HG03521 (cell line): ENCODE measurements around the gene BNIP5.

Source experiments
- ATAC-seq: cut with Tn5 transposase; IDR thresholded peaks from one replicate; pipeline ENCODE4 v1.9.1; 2021; ENCODE audit warnings: mild to moderate bottlenecking, moderate library complexity; ENCODE audit not compliant: unreplicated experiment

The BNIP5 gene, protein sequence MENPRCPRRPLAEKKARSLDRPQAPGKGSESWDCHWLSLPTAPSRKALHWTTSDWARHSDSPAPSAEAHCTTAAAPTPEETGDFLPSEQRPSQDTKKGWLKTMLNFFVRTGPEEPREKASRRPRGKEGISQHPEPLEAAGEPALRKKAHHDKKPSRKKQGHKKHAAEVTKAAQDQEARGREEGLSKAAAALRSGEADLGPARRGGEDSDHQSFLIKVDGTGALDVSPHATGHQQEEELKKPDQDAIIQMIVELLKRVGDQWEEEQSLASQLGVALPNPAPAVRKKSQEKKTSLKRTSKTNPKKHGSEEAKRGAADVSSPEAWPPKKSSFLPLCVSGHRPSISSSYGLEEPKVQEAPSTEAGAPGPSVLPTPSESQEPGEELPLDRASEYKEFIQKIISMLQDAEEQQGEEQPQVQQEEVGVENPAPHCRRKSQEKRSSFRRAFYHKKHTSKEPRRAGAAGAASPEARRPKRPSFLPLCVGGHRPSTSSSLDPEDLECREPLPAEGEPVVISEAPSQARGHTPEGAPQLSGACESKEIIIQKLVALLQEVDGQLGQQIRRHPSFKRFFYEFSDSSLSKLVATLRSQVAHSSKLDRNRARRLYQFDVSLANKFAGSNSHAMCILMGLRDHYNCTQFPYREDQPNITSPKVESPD

DNA sequence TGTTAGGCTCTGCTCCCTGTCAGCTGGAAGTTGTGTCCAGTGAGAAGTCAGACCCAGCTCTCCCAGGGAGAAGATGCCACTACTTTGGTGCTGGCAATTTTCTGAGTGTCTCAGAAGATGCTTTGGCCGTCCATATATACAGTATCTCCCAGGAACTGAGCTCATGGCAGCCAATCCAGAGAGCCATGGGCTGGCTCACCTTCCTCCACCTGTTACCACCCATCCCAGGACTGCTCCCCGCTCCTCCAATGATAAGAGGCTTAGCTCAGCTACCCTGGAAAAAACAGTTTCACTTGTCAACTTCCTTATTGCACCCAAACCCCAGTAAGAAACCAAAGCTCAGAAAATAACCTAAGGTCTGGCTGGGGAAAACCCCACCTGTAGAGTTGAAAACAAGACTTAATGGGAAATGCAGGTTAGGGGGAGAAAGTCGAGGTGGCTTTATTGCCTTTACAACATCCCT, at the start of gene BNIP5:
TSS of gene BNIP5 (minus strand) at position 110 of the 463 bp plus-strand sequence. CDS start 6,198 bp downstream, outside the sequence.
- no peak for ATAC-seq

DNA sequence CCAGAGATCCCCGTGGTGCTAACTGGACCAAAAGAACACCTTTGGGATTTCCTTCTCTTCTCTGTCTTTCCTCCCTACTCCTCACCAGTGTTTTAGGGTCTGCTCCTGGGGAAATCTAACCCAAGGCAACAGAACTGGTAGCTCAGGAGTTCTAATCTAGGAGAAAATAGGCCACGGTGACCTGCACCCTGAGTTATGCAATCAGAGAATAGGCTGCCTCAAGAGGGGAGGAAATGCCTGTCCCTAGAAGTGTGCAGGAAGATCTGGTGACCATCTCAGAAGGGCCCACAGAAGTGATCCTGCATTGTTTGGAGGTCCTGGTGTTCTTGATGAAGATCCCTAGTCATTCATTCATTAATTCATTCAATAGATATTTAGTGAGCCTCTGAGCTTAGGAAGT, 47.4 kb upstream of the BNIP5 start:
- no peak for ATAC-seq

GRCh38 chr6:36383606-36384005, 46.9 kb upstream of the BNIP5 start:
- ATAC-seq, result no peak

DNA sequence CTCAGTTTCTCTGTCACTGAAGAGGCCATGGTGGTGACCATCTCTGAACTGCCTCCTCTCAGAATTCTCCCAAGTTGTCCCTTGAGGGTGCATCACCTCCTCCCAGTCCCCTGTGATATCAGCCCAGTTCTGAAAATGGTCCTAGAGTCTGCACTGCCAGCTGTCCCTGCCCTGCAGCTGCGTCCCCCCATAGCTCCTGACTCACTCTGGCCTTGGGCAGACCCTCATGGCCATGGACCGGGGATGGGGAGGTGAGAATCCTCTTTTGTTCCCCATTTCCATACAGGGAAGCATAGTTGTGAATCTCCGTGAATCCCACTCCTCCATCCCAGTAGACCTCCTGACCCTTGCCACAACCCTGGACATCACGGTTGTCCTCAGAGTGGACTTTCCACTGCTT, 46.3 kb upstream of the BNIP5 start:
- ATAC-seq, result no peak

- ATAC-seq, result no peak
Observed at GRCh38 chr6:36381502-36382389, 45.1 kb upstream of the BNIP5 start.

- no peak for ATAC-seq
Observed at GRCh38 chr6:36380166-36380565, 43.5 kb upstream of the BNIP5 start.

DNA sequence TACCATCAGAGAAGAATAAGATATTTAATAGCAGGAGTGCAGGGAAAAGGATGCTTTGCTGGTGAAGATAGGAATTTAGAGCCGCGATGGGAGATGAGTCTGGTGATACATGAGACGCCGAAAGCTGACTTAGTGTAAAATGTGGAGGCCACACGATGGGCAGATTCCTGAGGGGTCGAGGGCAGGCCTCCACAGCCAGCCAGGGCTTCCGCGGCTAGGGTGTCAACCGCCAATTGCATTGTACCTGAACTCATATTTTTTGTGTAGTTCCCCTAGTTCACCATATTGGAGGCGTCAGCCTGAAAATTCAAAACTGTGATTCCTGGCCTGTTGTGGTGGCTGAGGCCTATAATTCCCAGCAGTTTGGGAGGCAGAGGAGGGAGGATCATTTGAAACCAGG, 42.2 kb upstream of the BNIP5 start:
- no peak for ATAC-seq

GRCh38 chr6:36378243-36378920, 41.7 kb upstream of the BNIP5 start:
- ATAC-seq, result no peak

GRCh38 chr6:36377594-36377993, 40.9 kb upstream of the BNIP5 start:
- ATAC-seq, result no peak

- no peak for ATAC-seq
Observed at GRCh38 chr6:36376742-36377141, 40.1 kb upstream of the BNIP5 start.

DNA sequence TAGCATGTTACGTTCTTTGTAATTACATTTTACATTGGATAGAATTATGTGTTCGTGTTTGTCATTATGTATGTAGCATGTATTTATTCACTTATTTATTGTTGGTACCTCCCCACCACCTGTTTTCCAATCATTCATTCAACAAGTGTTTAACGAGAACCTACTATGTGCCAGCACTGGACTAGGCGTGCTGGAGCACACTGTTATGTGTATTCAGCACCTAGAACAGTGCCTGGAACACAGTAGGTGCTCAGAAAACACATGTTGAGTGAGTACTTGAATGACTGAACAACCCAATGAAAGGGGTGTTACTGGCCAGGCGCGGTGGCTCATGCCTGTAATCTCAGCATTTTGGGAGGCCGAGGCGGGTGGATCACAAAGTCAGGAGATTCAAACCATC, 39.5 kb upstream of the BNIP5 start:
- no peak for ATAC-seq

- ATAC-seq, result no peak
Observed at GRCh38 chr6:36375644-36376155, 39.0 kb upstream of the BNIP5 start.

- ATAC-seq, result no peak
Observed at GRCh38 chr6:36374972-36375371, 38.3 kb upstream of the BNIP5 start.

DNA sequence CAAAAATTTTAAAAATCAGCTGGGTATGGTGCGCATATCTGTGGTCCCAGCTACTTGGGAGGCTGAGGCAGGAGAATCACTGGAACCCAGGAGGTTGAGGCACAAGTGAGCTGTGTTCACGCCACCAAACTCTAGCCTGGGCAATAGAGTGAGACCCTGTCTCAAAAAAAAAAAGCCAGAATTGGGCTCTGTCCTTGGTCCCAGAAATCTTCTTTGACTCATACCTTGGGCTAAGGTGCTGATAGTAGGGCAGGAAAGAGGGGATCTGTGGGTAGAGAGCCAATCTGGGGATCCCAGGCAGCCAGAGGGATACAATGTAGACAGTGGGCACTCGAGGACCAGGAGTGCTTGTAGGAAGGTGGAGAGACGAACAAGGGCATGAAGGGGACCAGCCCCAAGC, 37.5 kb upstream of the BNIP5 start:
- ATAC-seq, result no peak

DNA sequence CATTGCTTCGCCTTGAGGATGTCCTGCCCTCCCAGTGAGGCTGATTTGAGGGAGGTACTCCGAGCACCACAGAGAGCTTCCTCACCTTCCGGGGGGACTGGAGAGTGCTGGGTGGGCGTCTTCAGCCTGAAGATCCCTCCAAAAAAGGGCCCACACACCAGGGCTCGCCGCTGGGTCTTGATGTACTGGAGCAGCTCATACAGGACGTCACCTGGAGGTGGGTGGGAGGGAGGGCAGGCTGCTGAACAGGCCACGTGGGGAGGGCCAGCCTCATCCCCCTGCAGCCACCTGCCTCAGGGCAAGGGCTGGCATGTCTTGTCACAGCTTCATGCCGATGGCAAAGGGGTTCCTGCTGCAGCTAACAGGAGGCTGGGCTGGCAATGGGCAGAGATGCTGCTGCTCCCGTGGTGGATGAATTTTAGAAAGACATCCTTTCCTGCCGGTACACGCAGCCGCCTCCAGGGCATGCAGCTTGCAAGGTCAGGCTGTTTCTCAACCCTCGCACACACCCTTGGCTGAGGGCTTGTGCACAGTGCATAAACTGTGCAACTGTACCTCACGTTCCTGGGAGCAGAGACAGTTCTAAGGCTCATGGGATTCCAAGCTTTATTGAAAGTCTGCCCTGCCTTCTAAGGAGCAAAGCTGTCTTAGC, 36.8 kb upstream of the BNIP5 start:
- ATAC-seq, result no peak

DNA sequence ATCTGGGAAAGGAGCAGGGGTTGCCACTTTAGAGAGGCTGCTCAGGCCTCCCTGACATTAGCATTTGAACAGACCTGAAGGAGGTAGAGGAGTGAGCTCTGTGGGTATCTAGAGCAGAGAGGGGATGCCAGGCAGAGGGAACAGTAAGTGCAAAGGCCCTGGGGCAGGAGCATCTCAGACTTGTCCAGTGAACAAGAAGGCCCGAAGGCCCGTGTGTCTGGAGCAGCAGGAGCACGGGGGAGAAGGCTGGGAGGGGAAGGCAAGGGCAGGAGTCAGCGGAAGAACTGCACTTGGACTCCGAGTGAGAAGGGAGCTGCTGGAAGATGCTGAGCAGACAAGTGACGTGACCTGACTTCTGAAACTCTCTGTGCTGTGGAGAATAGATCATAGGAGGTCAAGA, 35.4 kb upstream of the BNIP5 start:
- ATAC-seq, result no peak

- ATAC-seq, result no peak
Observed at GRCh38 chr6:36371211-36371610, 34.5 kb upstream of the BNIP5 start.

DNA sequence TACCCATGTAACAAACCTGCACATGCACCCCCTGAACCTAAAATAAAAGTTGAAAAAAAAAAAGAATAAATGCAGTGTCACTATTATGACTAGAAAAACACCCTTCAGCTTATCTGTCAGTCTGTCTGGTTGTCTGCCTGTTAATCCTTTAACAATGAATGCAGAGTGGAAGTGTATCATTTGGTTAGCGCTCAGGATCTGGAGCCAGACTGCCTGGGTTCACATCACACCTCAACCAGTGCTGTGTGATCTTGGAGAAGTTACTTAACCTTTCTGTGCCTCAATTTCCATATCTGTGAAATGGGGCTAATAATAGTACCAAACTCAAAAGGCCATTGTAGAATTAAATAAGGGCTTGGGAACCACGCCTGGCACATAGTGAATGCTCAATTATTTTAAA, 34.0 kb upstream of the BNIP5 start:
- ATAC-seq, result no peak

- no peak for ATAC-seq
Observed at GRCh38 chr6:36368921-36369865, 32.5 kb upstream of the BNIP5 start.
